Testis (tissue), 3 donors: ENCODE data around the gene USP48. TPM values are rescaled to one million over a fixed set of nuclear protein-coding genes. Genes with fewer than 3 reads are reported as not detected.

Source experiments
- DNase-seq: peaks from one replicate; pipeline ENCODE4 v3.0.0-alpha.2; 2019
- H3K27ac ChIP-seq, 2 donors: fragments of 200-600 bp; sonication (generic); one replicate each; pipeline ENCODE4 v1.5.1; 2019
- H3K27me3 ChIP-seq: fragments of 200-600 bp; sonication (generic); one replicate; pipeline ENCODE4 v1.5.1; 2019
- H3K36me3 ChIP-seq: fragments of 200-600 bp; sonication (generic); one replicate; pipeline ENCODE4 v1.5.1; 2017; ENCODE audit warnings: low read depth; ENCODE audit errors: missing control alignments
- H3K4me1 ChIP-seq: fragments of 200-600 bp; sonication (generic); one replicate; pipeline ENCODE4 v1.5.1; 2019
- H3K4me3 ChIP-seq, 2 donors: fragments of 200-600 bp; sonication (generic); one replicate each; pipeline ENCODE4 v1.5.1; 2017 to 2019
- H3K9me3 ChIP-seq: fragments of 200-600 bp; sonication (generic); one replicate; pipeline ENCODE4 v1.5.1; 2017
- POLR2A ChIP-seq: fragments of 450-650 bp; IDR thresholded peaks from one replicate; pipeline ENCODE4 v1.6.1; 2017; ENCODE audit warnings: antibody characterized with exemption, mild to moderate bottlenecking, moderate library complexity
- WGBS, 2 donors: methylation state at CpG; one replicate each; pipeline ENCODE4 v1.1.5; 2018; 5-methylcytosine and 5-hydroxymethylcytosine counted together
- intact Hi-C: fragments of 100-400 bp; cut with DNase I; formaldehyde crosslinking; loops from one replicate; pipeline ENCODE4 v1.15.1; 2023; ENCODE audit warnings: low total_unique reads
- polyA plus RNA-seq: library from polyadenylated mRNA; stranded (reverse); fragments of 350-450 nt; fragmentation: Illumina TruSeq; extraction: RNeasy Lipid Tissue Mini Kit (QIAGEN cat#74804); gene quantifications from one replicate; pipeline ENCODE4 v1.2.3, GENCODE V29; 2014; ENCODE audit warnings: low read depth, low replicate concordance; ENCODE audit not compliant: insufficient read depth
- total RNA-seq, 2 donors: library from RNA; depleted of rRNA; stranded (reverse); fragments of >200 nt; gene quantifications; one replicate each; pipeline ENCODE4 v1.2.3, GENCODE V29; 2016
- TF ChIP-seq, protein P1 (sequence below), 3 experiments: fragments of 450-650 bp in 2 of 3; fragments of 200-600 bp in 1 of 3; sonication (generic) in 1 of 3; IDR thresholded peaks; one replicate each; pipeline ENCODE4 v1.5.1; 2016 to 2019; ENCODE audit warnings: antibody characterized with exemption in 3 of 3, mild to moderate bottlenecking in 2 of 3, moderate library complexity in 1 of 3

Gene USP48
- total and polyA plus RNA-seq, 3 donors from 2014 or later, result 33.3 to 66.2 (median 63.0) TPM

GRCh38 chr1:21755067-21755466 lies 27.9 kb downstream of the USP48 start:
- WGBS, 2 donors, result 91 to 100% methylated on average over 2 of the region's 2 CpGs
- no peaks in the 10 kb centered on the region for H3K27me3 ChIP-seq
- intact Hi-C loops, result no loop called here
- DNase-seq, result no peak
- no peaks in the 10 kb centered on the region for H3K36me3 ChIP-seq
- peaks cover 4% of the 10 kb centered on the region for H3K4me1 ChIP-seq
- H3K4me3 ChIP-seq, result no peak overlapping the region
- no peak for TF ChIP-seq POLR2A
- TF ChIP-seq, protein P1, sequence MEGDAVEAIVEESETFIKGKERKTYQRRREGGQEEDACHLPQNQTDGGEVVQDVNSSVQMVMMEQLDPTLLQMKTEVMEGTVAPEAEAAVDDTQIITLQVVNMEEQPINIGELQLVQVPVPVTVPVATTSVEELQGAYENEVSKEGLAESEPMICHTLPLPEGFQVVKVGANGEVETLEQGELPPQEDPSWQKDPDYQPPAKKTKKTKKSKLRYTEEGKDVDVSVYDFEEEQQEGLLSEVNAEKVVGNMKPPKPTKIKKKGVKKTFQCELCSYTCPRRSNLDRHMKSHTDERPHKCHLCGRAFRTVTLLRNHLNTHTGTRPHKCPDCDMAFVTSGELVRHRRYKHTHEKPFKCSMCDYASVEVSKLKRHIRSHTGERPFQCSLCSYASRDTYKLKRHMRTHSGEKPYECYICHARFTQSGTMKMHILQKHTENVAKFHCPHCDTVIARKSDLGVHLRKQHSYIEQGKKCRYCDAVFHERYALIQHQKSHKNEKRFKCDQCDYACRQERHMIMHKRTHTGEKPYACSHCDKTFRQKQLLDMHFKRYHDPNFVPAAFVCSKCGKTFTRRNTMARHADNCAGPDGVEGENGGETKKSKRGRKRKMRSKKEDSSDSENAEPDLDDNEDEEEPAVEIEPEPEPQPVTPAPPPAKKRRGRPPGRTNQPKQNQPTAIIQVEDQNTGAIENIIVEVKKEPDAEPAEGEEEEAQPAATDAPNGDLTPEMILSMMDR (IDR thresholded peaks at IDR 0.05), result no peak
- no peaks in the 10 kb centered on the region for H3K9me3 ChIP-seq
- no peak overlapping the region for H3K27ac ChIP-seq

DNA sequence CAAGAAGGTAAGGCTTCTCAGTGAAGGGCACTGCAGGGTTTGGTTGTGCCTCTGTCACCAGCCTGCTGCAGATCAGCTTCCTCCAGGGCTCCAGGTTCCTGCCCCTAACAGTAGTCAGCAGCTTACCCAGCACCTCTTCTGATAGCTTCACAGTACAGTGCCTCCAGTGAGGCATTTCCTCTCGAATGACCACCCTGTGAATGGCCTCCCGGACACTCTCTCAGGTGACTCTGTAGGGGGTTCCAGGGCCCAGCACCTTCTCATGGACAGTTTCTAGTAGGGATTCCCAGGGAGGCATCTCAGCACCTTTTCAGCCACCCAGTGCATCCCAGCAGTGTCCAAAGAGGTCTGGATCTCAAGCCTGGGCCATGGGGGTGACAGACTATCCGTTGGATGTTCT lies 28.4 kb downstream of the USP48 start:
- Histone ChIP-seq H3K9me3 (no peaks in the 10 kb centered on the region), H3K4me3 (no peak overlapping the region), H3K36me3 (no peaks in the 10 kb centered on the region), H3K27me3 (no peaks in the 10 kb centered on the region), H3K27ac (no peak overlapping the region), H3K4me1 (peaks cover 4% of the 10 kb centered on the region)
- WGBS, 2 donors, result 94% methylated on average over 3 of the region's 3 CpGs
- intact Hi-C loops, result no loop called here
- no peak for DNase-seq
- TF ChIP-seq POLR2A, result no peak
- TF ChIP-seq, protein P1 (IDR thresholded peaks at IDR 0.05), result no peak

GRCh38 chr1:21752186-21752585 lies 30.8 kb downstream of the USP48 start:
- no peak for DNase-seq
- H3K4me1 ChIP-seq, result no peaks in the 10 kb centered on the region
- TF ChIP-seq, protein P1 (IDR thresholded peaks at IDR 0.05), result no peak
- TF ChIP-seq POLR2A, result no peak
- intact Hi-C loops, result no loop called here
- no peak overlapping the region for H3K27ac ChIP-seq
- no peaks in the 10 kb centered on the region for H3K27me3 ChIP-seq
- H3K4me3 ChIP-seq, result no peak overlapping the region
- H3K36me3 ChIP-seq, result no peaks in the 10 kb centered on the region
- H3K9me3 ChIP-seq, result no peaks in the 10 kb centered on the region
- WGBS, 2 donors, result 83 to 93% methylated on average over 2 of the region's 2 CpGs

- WGBS, 2 donors, result 73 to 77% methylated on average over 2 of the region's 2 CpGs
- H3K4me3 ChIP-seq, result no peak overlapping the region
- no peak for TF ChIP-seq POLR2A
- TF ChIP-seq, protein P1 (IDR thresholded peaks at IDR 0.05), result no peak
- no peaks in the 10 kb centered on the region for H3K9me3 ChIP-seq
- DNase-seq, result no peak
- H3K36me3 ChIP-seq, result no peaks in the 10 kb centered on the region
- H3K27me3 ChIP-seq, result no peaks in the 10 kb centered on the region
- H3K27ac ChIP-seq, result no peak overlapping the region
- no peaks in the 10 kb centered on the region for H3K4me1 ChIP-seq
- intact Hi-C loops, result no loop called here
Measured at GRCh38 chr1:21751281-21751680, 31.7 kb downstream of the USP48 start.

DNA sequence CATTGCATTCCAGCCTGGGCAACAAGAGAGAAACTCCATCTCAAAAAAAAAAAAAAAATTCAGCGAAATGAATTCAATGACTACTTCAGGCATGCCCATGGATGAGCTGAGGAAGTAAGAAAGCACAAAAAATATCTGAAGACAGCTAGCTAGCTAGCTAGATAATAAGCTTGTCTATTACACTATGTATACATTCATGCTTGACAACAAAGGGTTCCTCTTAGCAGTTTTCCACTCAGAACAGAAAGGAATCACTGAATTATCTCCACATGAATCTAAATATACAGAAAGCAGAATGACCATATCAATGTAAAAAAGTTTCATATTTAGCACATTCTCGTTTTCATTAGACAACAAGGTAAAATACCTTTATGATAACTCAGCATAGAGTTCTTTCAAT lies 32.1 kb downstream of the USP48 start:
- H3K36me3 ChIP-seq, result no peaks in the 10 kb centered on the region
- no peak overlapping the region for H3K4me3 ChIP-seq
- no peaks in the 10 kb centered on the region for H3K9me3 ChIP-seq
- DNase-seq, result no peak
- no peaks in the 10 kb centered on the region for H3K4me1 ChIP-seq
- WGBS, 2 donors, result 48% methylated on average over 2 of the region's 2 CpGs
- TF ChIP-seq POLR2A, result no peak
- no peak overlapping the region for H3K27ac ChIP-seq
- intact Hi-C loops, result no loop called here
- H3K27me3 ChIP-seq, result no peaks in the 10 kb centered on the region
